ENCODE data around the gene FGF22. TPM values are rescaled to one million over a fixed set of nuclear protein-coding genes. Genes with fewer than 3 reads are reported as not detected.
"Not testable (repeated sequence)": the region's sequence is repeated elsewhere in the genome, so short reads cannot be mapped to it uniquely, and the experiment has no call there.

Gene FGF22
- total and polyA plus RNA-seq, 7 experiments from 2014 or later = 0.17 to 1.8 (median 0.95) TPM; not detected in 3

- Mint-ChIP-seq H3K27ac (no peak overlapping the region), H3K27me3 (no peaks in the 10 kb centered on the region), H3K4me1 (peaks cover 0 to 5% (median 3%) of the 10 kb centered on the region in 7 donors), H3K4me3 (no peak overlapping the region), H3K9me3 (no peaks in the 10 kb centered on the region), H3K36me3 (peaks cover 3 to 17% (median 4%) of the 10 kb centered on the region in 5 donors)
- DNase-seq (no peak), ATAC-seq (no peak)
- no peaks in the 10 kb centered on the region for H3K4me1 ChIP-seq (ENCODE audit: control insufficient read depth in 2 of 2, insufficient read depth in 2 of 2, low read length in 2 of 2)
- ChIA-PET POLR2A (no interaction called here), CTCF (interaction anchor here (0.8 kb wide), 1 partner anchor 34 kb away, joined by 3 read pairs; no protein-coding TSS in a partner anchor)
- H3K27me3 ChIP-seq (ENCODE audit: control insufficient read depth in 2 of 2, insufficient read depth in 2 of 2, low read length in 2 of 2) = no peaks in the 10 kb centered on the region
- intact Hi-C loops (cut with micrococcal nuclease) = no loop called here
- no peaks in the 10 kb centered on the region for H3K9me3 ChIP-seq (ENCODE audit: control insufficient read depth in 2 of 3, low read length in 3 of 3)
- H3K4me3 ChIP-seq (ENCODE audit: low read length) = no peak overlapping the region
- peaks cover 0 to 54% (median 0%) of the 10 kb centered on the region in 3 experiments for H3K36me3 ChIP-seq (ENCODE audit: control insufficient read depth in 2 of 3, insufficient read depth in 3 of 3, low read length in 3 of 3)
- no peak overlapping the region for H3K27ac ChIP-seq (ENCODE audit: low read depth, low read length)
Measured at GRCh38 chr19:617551-618246, 22.0 kb upstream of the FGF22 start.

- ATAC-seq = no peak
- H3K27ac Mint-ChIP-seq = no peak overlapping the region
- peaks cover 0 to 5% (median 3%) of the 10 kb centered on the region in 7 donors for H3K4me1 Mint-ChIP-seq
- no peak overlapping the region for H3K4me3 ChIP-seq (ENCODE audit: low read length)
- intact Hi-C loops (cut with micrococcal nuclease) = no loop called here
- no peaks in the 10 kb centered on the region for H3K9me3 Mint-ChIP-seq
- no peaks in the 10 kb centered on the region for H3K9me3 ChIP-seq (ENCODE audit: control insufficient read depth in 2 of 3, low read length in 3 of 3)
- peaks cover 0 to 59% (median 0%) of the 10 kb centered on the region in 3 experiments for H3K36me3 ChIP-seq (ENCODE audit: control insufficient read depth in 2 of 3, insufficient read depth in 3 of 3, low read length in 3 of 3)
- no peak overlapping the region for H3K27ac ChIP-seq (ENCODE audit: low read depth, low read length)
- CTCF ChIA-PET = no interaction called here
- DNase-seq = no peak
- no peak overlapping the region for H3K4me3 Mint-ChIP-seq
- H3K36me3 Mint-ChIP-seq = peaks cover 3 to 17% (median 4%) of the 10 kb centered on the region in 5 donors
- H3K4me1 ChIP-seq (ENCODE audit: control insufficient read depth in 2 of 2, insufficient read depth in 2 of 2, low read length in 2 of 2) = no peaks in the 10 kb centered on the region
- POLR2A ChIA-PET = no interaction called here
- H3K27me3 ChIP-seq (ENCODE audit: control insufficient read depth in 2 of 2, insufficient read depth in 2 of 2, low read length in 2 of 2) = no peaks in the 10 kb centered on the region
- H3K27me3 Mint-ChIP-seq = no peaks in the 10 kb centered on the region
Measured at GRCh38 chr19:618247-618619, 21.4 kb upstream of the FGF22 start.

GRCh38 chr19:618674-619285, 20.9 kb upstream of the FGF22 start:
- POLR2A ChIA-PET = no interaction called here
- H3K36me3 Mint-ChIP-seq = peaks cover 3 to 19% (median 4%) of the 10 kb centered on the region in 5 donors
- Histone ChIP-seq H3K36me3 (ENCODE audit: control insufficient read depth in 2 of 3, insufficient read depth in 3 of 3, low read length in 3 of 3) (peaks cover 0 to 64% (median 0%) of the 10 kb centered on the region in 3 experiments), H3K27ac (ENCODE audit: low read depth, low read length) (no peak overlapping the region), H3K27me3 (ENCODE audit: control insufficient read depth in 2 of 2, insufficient read depth in 2 of 2, low read length in 2 of 2) (no peaks in the 10 kb centered on the region), H3K4me3 (ENCODE audit: low read length) (no peak overlapping the region), H3K9me3 (ENCODE audit: control insufficient read depth in 2 of 3, low read length in 3 of 3) (no peaks in the 10 kb centered on the region), H3K4me1 (ENCODE audit: control insufficient read depth in 2 of 2, insufficient read depth in 2 of 2, low read length in 2 of 2) (no peaks in the 10 kb centered on the region)
- ATAC-seq (peak; percentile 21), DNase-seq (no peak)
- no peaks in the 10 kb centered on the region for H3K27me3 Mint-ChIP-seq
- intact Hi-C loops (cut with micrococcal nuclease) = no loop called here
- H3K4me3 Mint-ChIP-seq = no peak overlapping the region
- peaks cover 0 to 5% (median 3%) of the 10 kb centered on the region in 7 donors for H3K4me1 Mint-ChIP-seq
- CTCF ChIA-PET = no interaction called here
- no peaks in the 10 kb centered on the region for H3K9me3 Mint-ChIP-seq
- H3K27ac Mint-ChIP-seq = no peak overlapping the region

- H3K36me3 Mint-ChIP-seq = peaks cover 3 to 18% (median 4%) of the 10 kb centered on the region in 5 donors
- H3K4me3 ChIP-seq (ENCODE audit: low read length) = no peak overlapping the region
- peaks cover 0 to 71% (median 0%) of the 10 kb centered on the region in 3 experiments for H3K36me3 ChIP-seq (ENCODE audit: control insufficient read depth in 2 of 3, insufficient read depth in 3 of 3, low read length in 3 of 3)
- no peaks in the 10 kb centered on the region for H3K4me1 ChIP-seq (ENCODE audit: control insufficient read depth in 2 of 2, insufficient read depth in 2 of 2, low read length in 2 of 2)
- ChIA-PET CTCF (no interaction called here), POLR2A (no interaction called here)
- DNase-seq = no peak
- no peak for ATAC-seq
- H3K27me3 ChIP-seq (ENCODE audit: control insufficient read depth in 2 of 2, insufficient read depth in 2 of 2, low read length in 2 of 2) = no peaks in the 10 kb centered on the region
- peaks cover 0 to 5% (median 3%) of the 10 kb centered on the region in 7 donors for H3K4me1 Mint-ChIP-seq
- no peaks in the 10 kb centered on the region for H3K9me3 ChIP-seq (ENCODE audit: control insufficient read depth in 2 of 3, low read length in 3 of 3)
- H3K27me3 Mint-ChIP-seq = no peaks in the 10 kb centered on the region
- no peak overlapping the region for H3K27ac Mint-ChIP-seq
- H3K27ac ChIP-seq (ENCODE audit: low read depth, low read length) = no peak overlapping the region
- H3K9me3 Mint-ChIP-seq = no peaks in the 10 kb centered on the region
- H3K4me3 Mint-ChIP-seq = no peak overlapping the region
- intact Hi-C loops (cut with micrococcal nuclease) = no loop called here
Measured at GRCh38 chr19:619286-620002, 20.2 kb upstream of the FGF22 start.

- Mint-ChIP-seq H3K27me3 (no peaks in the 10 kb centered on the region), H3K9me3 (no peaks in the 10 kb centered on the region), H3K4me3 (no peak overlapping the region), H3K36me3 (peaks cover 4 to 19% (median 4%) of the 10 kb centered on the region in 5 donors), H3K4me1 (peaks cover 0 to 5% (median 3%) of the 10 kb centered on the region in 7 donors), H3K27ac (no peak overlapping the region)
- ATAC-seq (no peak), DNase-seq (no peak)
- CTCF ChIA-PET = no interaction called here
- Histone ChIP-seq H3K36me3 (ENCODE audit: control insufficient read depth in 2 of 3, insufficient read depth in 3 of 3, low read length in 3 of 3) (peaks cover 0 to 76% (median 0%) of the 10 kb centered on the region in 3 experiments), H3K27ac (ENCODE audit: low read depth, low read length) (no peak overlapping the region), H3K27me3 (ENCODE audit: control insufficient read depth in 2 of 2, insufficient read depth in 2 of 2, low read length in 2 of 2) (no peaks in the 10 kb centered on the region), H3K4me1 (ENCODE audit: control insufficient read depth in 2 of 2, insufficient read depth in 2 of 2, low read length in 2 of 2) (no peaks in the 10 kb centered on the region), H3K9me3 (ENCODE audit: control insufficient read depth in 2 of 3, low read length in 3 of 3) (no peaks in the 10 kb centered on the region), H3K4me3 (ENCODE audit: low read length) (no peak overlapping the region)
- POLR2A ChIA-PET = no interaction called here
- intact Hi-C loops (cut with micrococcal nuclease) = no loop called here
Measured at GRCh38 chr19:620166-620862, 19.4 kb upstream of the FGF22 start.

GRCh38 chr19:621191-621590, 18.5 kb upstream of the FGF22 start:
- peaks cover 0 to 82% (median 0%) of the 10 kb centered on the region in 3 experiments for H3K36me3 ChIP-seq (ENCODE audit: control insufficient read depth in 2 of 3, insufficient read depth in 3 of 3, low read length in 3 of 3)
- POLR2A ChIA-PET; H3K4me3 Mint-ChIP-seq; H3K4me3 ChIP-seq (ENCODE audit: low read length); H3K9me3 ChIP-seq (ENCODE audit: control insufficient read depth in 2 of 3, low read length in 3 of 3); ATAC-seq; H3K4me1 ChIP-seq (ENCODE audit: control insufficient read depth in 2 of 2, insufficient read depth in 2 of 2, low read length in 2 of 2); DNase-seq; H3K4me1 Mint-ChIP-seq; H3K27ac ChIP-seq (ENCODE audit: low read depth, low read length); intact Hi-C loops (cut with micrococcal nuclease); H3K27me3 Mint-ChIP-seq; H3K27ac Mint-ChIP-seq; H3K27me3 ChIP-seq (ENCODE audit: control insufficient read depth in 2 of 2, insufficient read depth in 2 of 2, low read length in 2 of 2); CTCF ChIA-PET; H3K9me3 Mint-ChIP-seq: not testable (repeated sequence)
- H3K36me3 Mint-ChIP-seq = peaks cover 0 to 24% (median 8%) of the 10 kb centered on the region in 5 donors
